HFF-Myc (cell line): ENCODE data around the gene CTDP1.

Experiments
- DNase-seq: peaks from one replicate; pipeline ENCODE4 v3.0.0-alpha.2; 2011; ENCODE audit warnings: low read depth; ENCODE audit errors: extremely low read depth
- H3K4me3 ChIP-seq: replicated peaks from 2 replicates; pipeline ENCODE4 v1.5.1; 2011; ENCODE audit warnings: low read depth, mild to moderate bottlenecking, control low read depth, low read length
- CTCF ChIP-seq: IDR thresholded peaks from 2 replicates; pipeline ENCODE4 v1.5.1; 2012; ENCODE audit warnings: mild to moderate bottlenecking, low read depth, low read length, control low read depth; ENCODE audit errors: missing control alignments

CTDP1 gene

GRCh38 chr18:79787527-79787864 lies 107.9 kb downstream of the CTDP1 start:
- TF ChIP-seq CTCF: no peak
- no peak overlapping the region for H3K4me3 ChIP-seq

GRCh38 chr18:79787865-79788733 lies 108.5 kb downstream of the CTDP1 start:
- no peak for TF ChIP-seq CTCF
- H3K4me3 ChIP-seq: no peak overlapping the region
- no peak for DNase-seq

More at GRCh38 chr18:79787527-79787864, 107.9 kb downstream of the CTDP1 start:
- no peak for DNase-seq

GRCh38 chr18:79788734-79789085 lies 109.1 kb downstream of the CTDP1 start:
- DNase-seq: no peak
- H3K4me3 ChIP-seq: no peak overlapping the region
- no peak for TF ChIP-seq CTCF

- no peak for TF ChIP-seq CTCF
- no peak overlapping the region for H3K4me3 ChIP-seq
- DNase-seq: no peak
Observed at GRCh38 chr18:79789091-79789891, 109.7 kb downstream of the CTDP1 start.

- H3K4me3 ChIP-seq: no peak overlapping the region
- no peak for TF ChIP-seq CTCF
- DNase-seq: no peak
Observed at GRCh38 chr18:79789901-79790890, 110.6 kb downstream of the CTDP1 start.
